Naive B cell (primary cell): ENCODE results near the gene HOGA1. TPM values are rescaled to one million over a fixed set of nuclear protein-coding genes. Genes with fewer than 3 reads are reported as not detected.
A peak's percentile ranks its signal among the peaks of the same experiment; 100 is the strongest.
"Not testable (repeated sequence)": the region's sequence is repeated elsewhere in the genome, so short reads cannot be mapped to it uniquely, and the experiment has no call there.

ENCODE experiments used
- ATAC-seq, 2 donors: fragments of 150-1000 bp; cut with Tn5 transposase; 2 replicates each; pipeline ENCODE4 v1.10.0; 2021; ENCODE audit warnings: low read depth in 2 of 2, mild to moderate bottlenecking in 2 of 2, moderate library complexity in 2 of 2
- DNase-seq: peaks from one replicate; pipeline ENCODE4 v3.0.0; 2022
- H3K27ac Mint-ChIP-seq, 6 donors: one replicate each; pipeline ENCODE4 v1.8.0; 2020 to 2022; ENCODE audit warnings: mild to moderate bottlenecking in 6 of 6, mixed read lengths in 6 of 6, moderate library complexity in 5 of 6, inconsistent platforms in 2 of 6
- H3K27me3 Mint-ChIP-seq, 3 donors: one replicate each; pipeline ENCODE4 v1.8.0; 2021 to 2022; ENCODE audit warnings: mixed read lengths in 3 of 3, mild to moderate bottlenecking in 1 of 3
- H3K36me3 Mint-ChIP-seq, 2 donors: one replicate each; pipeline ENCODE4 v1.8.0; 2020 to 2022; ENCODE audit warnings: mixed read lengths in 2 of 2, inconsistent platforms in 1 of 2, mild to moderate bottlenecking in 1 of 2
- H3K4me1 Mint-ChIP-seq, 3 donors: one replicate each; pipeline ENCODE4 v1.8.0; 2020 to 2022; ENCODE audit warnings: mixed read lengths in 3 of 3, inconsistent platforms in 1 of 3, mild to moderate bottlenecking in 1 of 3, moderate library complexity in 1 of 3
- H3K4me3 Mint-ChIP-seq, 8 donors: one replicate each; pipeline ENCODE4 v1.8.0; 2020 to 2022; ENCODE audit warnings: mild to moderate bottlenecking in 8 of 8, mixed read lengths in 8 of 8, moderate library complexity in 8 of 8, inconsistent platforms in 2 of 8
- H3K9me3 Mint-ChIP-seq, 7 donors: one replicate each; pipeline ENCODE4 v1.8.0; 2020 to 2022; ENCODE audit warnings: mixed read lengths in 7 of 7, mild to moderate bottlenecking in 5 of 7, inconsistent platforms in 2 of 7, moderate library complexity in 1 of 7
- polyA plus RNA-seq, 6 donors: library from polyadenylated mRNA; unstranded; fragments of 300-500 nt; fragmentation: Illumina TruSeq; gene quantifications; one replicate each; pipeline ENCODE4 v1.2.3, GENCODE V29; 2021; ENCODE audit warnings: low read depth in 6 of 6

Gene HOGA1
- polyA plus RNA-seq, 6 donors from 2014 or later, result not detected

DNA sequence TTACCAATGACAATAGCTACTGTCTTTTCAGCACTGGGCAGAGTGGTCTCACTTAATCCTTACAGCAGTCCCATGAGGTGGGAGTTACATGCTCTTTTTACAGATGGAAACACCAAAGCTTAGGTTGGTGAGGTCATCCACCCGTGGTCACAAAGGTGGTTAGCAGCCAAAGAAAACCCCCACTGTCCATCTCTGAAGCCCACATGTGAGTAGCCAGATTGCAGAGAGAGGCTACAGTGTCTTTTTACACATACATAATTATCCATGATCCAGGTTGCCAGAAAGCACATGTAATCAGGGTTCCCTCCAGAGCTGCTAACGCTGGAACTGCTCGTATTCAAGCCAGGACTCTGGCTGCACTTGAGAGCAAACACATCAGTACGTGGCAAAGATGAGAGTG lies 36.2 kb upstream of the HOGA1 start:
- Mint-ChIP-seq H3K4me1 (no peaks in the 10 kb centered on the region), H3K36me3 (no peaks in the 10 kb centered on the region), H3K27ac (no peak overlapping the region), H3K9me3 (no peaks in the 10 kb centered on the region), H3K27me3 (peaks cover 2 to 10% (median 8%) of the 10 kb centered on the region in 3 donors), H3K4me3 (peak overlapping the region in 1 of 8 donors; percentile 17)
- ATAC-seq, result no peak
- DNase-seq, result no peak

DNA sequence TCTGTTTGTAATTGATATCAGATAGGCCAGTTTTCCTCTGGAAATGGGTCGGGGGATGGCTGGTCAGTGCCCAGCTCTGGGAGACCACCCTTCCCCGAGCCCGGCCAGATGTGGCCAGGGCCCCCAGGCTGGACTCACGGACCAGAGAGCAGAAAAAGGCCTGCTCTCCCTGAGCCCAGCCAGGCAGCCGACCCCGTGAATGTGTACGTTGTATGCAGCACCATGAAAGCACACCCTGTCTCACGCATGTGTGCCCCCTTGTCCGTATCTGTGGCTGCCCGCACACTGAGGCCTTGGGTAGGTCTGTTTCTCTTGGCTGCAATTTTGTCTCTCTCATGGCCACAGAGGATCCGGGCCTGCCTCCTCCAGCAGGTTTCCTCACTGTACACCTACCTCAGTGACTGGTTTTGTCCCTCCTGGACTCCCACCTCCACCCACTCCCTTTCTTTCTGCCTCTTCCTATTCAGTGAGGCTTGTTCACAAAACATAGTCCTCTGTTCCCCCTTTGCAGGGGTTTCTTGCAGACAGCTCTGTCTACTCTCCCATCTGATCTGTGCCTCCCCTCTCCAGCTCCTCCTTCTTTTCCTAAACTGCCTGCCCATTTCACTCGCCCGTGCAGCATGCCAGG lies 35.2 kb upstream of the HOGA1 start:
- Mint-ChIP-seq H3K36me3 (no peaks in the 10 kb centered on the region), H3K9me3 (no peaks in the 10 kb centered on the region), H3K27ac (peak overlapping the region in 2 of 6 donors; percentile 21 to 67), H3K4me1 (no peaks in the 10 kb centered on the region), H3K27me3 (peaks cover 0 to 5% (median under 1%) of the 10 kb centered on the region in 3 donors), H3K4me3 (no peak overlapping the region)
- DNase-seq (no peak), ATAC-seq (no peak)

DNA sequence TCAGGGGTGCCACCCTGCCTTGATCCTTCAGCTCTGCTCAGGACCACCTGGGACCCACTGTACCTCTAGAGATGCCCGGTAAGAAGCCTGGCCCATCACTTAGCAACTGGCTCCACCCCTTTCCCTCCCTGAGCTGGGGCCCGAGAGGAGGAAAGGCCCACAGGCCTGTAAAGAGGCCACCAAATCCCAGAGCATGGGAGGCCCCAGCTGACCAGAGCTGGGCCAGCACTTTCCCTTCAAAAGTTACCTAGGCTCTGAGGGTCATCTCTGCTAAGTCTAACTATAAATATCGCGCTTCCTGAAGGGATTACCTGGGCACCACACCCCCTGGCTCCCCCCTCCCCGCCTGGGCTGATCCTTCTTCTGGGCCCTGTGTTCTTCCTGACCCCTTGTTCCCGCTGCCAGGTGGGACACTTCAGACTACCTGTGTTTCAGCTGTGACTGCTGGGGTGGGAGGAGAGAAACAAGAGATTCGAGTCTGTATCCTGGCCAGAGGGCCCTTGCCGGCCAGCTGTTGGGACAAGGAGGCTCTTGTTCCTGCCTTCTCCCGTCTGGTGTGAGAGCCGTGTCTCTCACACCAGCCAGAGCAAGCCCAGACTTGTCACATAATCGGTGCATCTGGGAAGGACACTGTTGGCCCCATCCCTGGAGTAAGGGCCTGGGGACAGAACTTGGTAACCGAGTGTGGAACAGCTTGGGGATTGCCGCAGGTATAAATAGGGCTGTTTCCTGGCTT lies 34.4 kb upstream of the HOGA1 start:
- no peak for DNase-seq
- Mint-ChIP-seq H3K36me3 (no peaks in the 10 kb centered on the region), H3K9me3 (peaks cover 0 to under 1% (median 0%) of the 10 kb centered on the region in 7 donors), H3K4me1 (no peaks in the 10 kb centered on the region), H3K4me3 (no peak overlapping the region), H3K27me3 (peaks cover 0 to 5% (median 0%) of the 10 kb centered on the region in 3 donors), H3K27ac (peak overlapping the region in 1 of 6 donors; percentile 38)
- no peak for ATAC-seq

DNA sequence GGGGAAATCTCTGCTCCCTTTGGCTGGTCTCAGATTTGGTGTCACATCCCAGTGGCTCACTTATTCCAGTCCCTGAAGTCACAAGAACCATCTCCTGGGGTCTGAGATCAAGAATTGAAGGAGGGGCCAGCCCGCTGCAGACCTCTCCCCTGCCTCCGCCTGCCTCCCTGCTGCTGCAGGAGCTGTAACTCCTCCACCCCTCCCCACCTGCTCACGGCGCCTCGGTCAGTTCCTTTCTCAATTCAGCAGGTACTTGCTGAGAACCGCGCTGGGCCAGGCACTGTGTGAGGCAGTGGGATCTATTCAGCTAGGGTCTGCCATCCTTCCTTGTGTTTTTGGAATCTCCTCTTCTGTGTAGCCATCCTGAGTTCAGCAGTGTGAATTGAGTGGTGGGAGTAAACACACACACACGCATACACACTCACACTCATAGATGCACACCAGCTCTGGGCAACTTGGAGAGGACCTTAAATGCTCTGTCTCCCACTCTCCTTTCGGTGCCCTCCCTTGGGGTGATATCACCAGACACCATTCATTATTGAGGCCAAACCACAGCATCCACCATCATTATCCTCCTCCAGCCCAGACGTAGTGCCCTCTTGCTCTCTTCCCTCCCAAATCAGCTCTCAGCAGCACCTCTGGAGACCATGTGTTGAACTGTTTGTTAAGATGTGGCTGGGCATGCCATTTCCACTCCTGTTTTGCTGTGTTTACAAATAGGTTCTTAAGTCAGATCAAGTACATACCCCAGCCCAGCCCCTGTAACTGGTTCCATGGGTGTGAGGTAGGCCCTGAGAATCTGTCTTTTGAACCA lies 33.6 kb upstream of the HOGA1 start:
- no peak for DNase-seq
- Mint-ChIP-seq H3K27ac (peak overlapping the region in 1 of 6 donors; percentile 8), H3K36me3 (no peaks in the 10 kb centered on the region), H3K9me3 (peaks cover 0 to 8% (median 4%) of the 10 kb centered on the region in 7 donors), H3K4me3 (no peak overlapping the region), H3K4me1 (no peaks in the 10 kb centered on the region), H3K27me3 (peaks cover 0 to 5% (median 0%) of the 10 kb centered on the region in 3 donors)
- ATAC-seq, result no peak

DNA sequence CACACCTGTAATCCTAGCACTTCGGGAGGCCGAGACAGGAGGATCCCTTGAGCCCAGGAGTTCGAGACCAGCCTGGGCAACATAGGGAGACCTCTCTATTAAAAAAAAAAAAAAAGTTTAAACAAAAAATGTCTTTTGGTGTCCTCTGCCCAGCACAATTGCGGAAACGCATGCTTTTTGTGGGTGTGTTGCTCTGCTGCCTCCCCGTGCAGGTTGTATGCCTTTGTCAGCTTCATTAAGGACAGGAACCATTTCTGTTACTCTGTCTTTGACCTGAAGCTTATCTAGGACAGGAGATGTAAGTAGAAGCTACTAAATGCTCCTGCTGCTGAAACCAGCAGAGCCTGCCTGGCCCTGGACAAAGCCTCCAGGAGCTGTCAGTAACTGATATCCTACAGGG lies 32.9 kb upstream of the HOGA1 start:
- Mint-ChIP-seq H3K27me3 (peaks cover 0 to 5% (median 0%) of the 10 kb centered on the region in 3 donors), H3K27ac (no peak overlapping the region), H3K4me3 (no peak overlapping the region), H3K36me3 (peaks cover 0 to 4% of the 10 kb centered on the region in 2 donors), H3K4me1 (no peaks in the 10 kb centered on the region), H3K9me3 (peaks cover 0 to 15% (median 5%) of the 10 kb centered on the region in 7 donors)
- no peak for DNase-seq
- no peak for ATAC-seq

GRCh38 chr10:97553575-97554031 lies 30.6 kb upstream of the HOGA1 start:
- ATAC-seq, result peak; percentile 74 to 78
- peaks cover 0 to 15% (median 8%) of the 10 kb centered on the region in 7 donors for H3K9me3 Mint-ChIP-seq
- DNase-seq, result peak; percentile 39
- peaks cover 0 to 4% of the 10 kb centered on the region in 2 donors for H3K36me3 Mint-ChIP-seq
- no peaks in the 10 kb centered on the region for H3K4me1 Mint-ChIP-seq
- no peak overlapping the region for H3K4me3 Mint-ChIP-seq
- no peak overlapping the region for H3K27ac Mint-ChIP-seq
- no peaks in the 10 kb centered on the region for H3K27me3 Mint-ChIP-seq

DNA sequence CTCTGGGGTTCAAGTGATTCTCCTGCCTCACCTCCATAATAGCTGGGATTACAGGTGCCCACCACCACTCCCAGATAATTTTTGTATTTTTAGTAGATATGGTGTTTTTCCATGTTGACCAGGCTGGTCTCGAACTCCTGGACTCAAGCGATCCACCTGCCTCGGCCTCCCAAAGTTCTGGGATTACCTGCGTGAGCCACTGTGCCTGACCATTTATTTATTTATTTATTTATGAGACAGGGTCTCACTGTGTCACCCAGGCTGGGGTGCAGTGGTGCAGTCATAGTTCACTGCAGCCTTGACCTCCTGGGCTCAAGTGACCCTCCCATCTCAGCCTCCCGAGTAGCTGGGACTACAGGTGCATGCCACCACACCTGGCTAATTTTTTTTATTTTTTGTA lies 29.9 kb upstream of the HOGA1 start:
- H3K27me3 Mint-ChIP-seq, ATAC-seq, H3K4me1 Mint-ChIP-seq, H3K4me3 Mint-ChIP-seq, H3K36me3 Mint-ChIP-seq, H3K27ac Mint-ChIP-seq, DNase-seq: not testable (repeated sequence)
- peaks cover 0 to 15% (median 8%) of the 10 kb centered on the region in 7 donors for H3K9me3 Mint-ChIP-seq

DNA sequence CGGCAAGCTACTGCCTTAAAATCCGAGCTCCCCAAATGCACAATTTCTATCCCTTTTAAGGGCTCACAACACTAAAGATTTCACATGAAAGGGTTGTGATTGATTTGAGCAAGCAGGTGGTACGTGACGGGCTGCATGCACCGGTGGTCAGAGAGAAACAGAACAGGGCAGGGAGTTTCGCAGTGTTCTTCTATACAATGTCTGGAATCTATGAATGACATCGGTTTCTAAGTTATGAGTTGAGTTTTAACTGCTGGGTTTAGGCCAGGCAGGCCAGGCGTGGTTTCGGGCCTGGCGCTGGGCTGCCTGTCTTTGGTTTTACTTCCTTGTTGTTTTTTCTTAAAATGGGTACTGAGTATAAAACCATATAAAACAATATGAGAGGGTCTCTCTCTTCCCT lies 28.6 kb upstream of the HOGA1 start:
- not testable (repeated sequence) for ATAC-seq, H3K4me3 Mint-ChIP-seq, H3K27ac Mint-ChIP-seq, H3K36me3 Mint-ChIP-seq, H3K27me3 Mint-ChIP-seq, H3K4me1 Mint-ChIP-seq, DNase-seq
- peaks cover 0 to 15% (median 8%) of the 10 kb centered on the region in 7 donors for H3K9me3 Mint-ChIP-seq

DNA sequence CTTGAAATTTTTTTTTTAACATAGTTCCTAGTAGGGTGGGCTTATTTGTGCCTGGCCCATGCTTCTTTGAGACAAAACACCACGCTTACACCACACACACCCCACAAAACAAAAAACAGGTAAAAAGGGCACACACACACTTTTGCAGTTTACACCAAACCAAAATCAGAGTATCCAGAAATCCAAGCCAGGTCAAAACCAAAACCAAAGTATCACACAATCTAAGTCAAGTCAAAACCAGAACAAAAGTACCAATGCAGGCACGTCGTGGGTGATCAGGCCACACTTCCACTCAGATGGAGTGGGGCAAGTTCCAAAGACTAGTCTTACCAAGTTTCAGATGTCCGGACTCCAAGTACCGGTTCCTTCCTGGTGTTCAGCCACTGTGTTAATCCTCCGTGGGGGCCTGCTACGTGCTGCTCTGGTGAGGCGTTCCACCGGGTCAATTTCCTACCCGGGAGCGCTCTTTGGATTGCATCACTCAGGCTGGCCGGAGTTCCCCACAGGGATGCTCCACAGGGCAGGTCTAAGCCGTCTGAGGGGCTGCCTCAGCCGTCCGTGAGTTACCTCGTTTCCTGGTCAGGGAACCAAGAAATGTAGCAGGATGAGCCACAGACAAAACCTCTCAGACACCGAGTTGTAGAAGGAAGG lies 23.3 kb upstream of the HOGA1 start:
- H3K27me3 Mint-ChIP-seq, H3K27ac Mint-ChIP-seq, ATAC-seq, H3K36me3 Mint-ChIP-seq, DNase-seq, H3K9me3 Mint-ChIP-seq, H3K4me1 Mint-ChIP-seq, H3K4me3 Mint-ChIP-seq: not testable (repeated sequence)

GRCh38 chr10:97561386-97562077 lies 22.7 kb upstream of the HOGA1 start:
- H3K4me3 Mint-ChIP-seq, result peak overlapping the region in 1 of 8 donors; percentile 71
- H3K27me3 Mint-ChIP-seq, H3K27ac Mint-ChIP-seq, ATAC-seq, H3K4me1 Mint-ChIP-seq, H3K9me3 Mint-ChIP-seq, H3K36me3 Mint-ChIP-seq, DNase-seq: not testable (repeated sequence)

GRCh38 chr10:97562329-97562728 lies 21.9 kb upstream of the HOGA1 start:
- H3K27me3 Mint-ChIP-seq, H3K27ac Mint-ChIP-seq, H3K36me3 Mint-ChIP-seq, ATAC-seq, H3K4me1 Mint-ChIP-seq, H3K9me3 Mint-ChIP-seq, DNase-seq, H3K4me3 Mint-ChIP-seq: not testable (repeated sequence)

DNA sequence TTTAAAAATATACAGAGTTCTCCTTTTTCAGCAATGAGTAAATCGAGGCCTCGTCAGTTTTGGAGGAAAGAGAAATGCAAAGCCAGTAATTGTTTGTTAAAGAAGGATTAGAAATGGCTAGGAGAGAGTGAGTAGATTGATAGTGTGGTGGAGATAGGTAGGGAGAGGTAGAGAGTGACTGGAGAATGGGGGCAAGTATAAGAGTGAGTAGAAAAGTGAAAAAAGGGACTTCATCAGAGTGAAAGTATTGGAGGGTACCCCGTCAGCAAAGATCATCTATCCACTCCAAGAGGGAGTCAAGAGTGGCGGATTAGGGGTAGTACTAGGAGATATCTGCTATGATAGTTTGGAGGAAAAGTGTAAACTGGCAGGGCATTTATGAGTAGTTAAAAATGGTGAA lies 20.9 kb upstream of the HOGA1 start:
- Mint-ChIP-seq H3K9me3 (peaks cover 0 to 4% (median 0%) of the 10 kb centered on the region in 7 donors), H3K27ac (no peak overlapping the region), H3K4me3 (no peak overlapping the region), H3K4me1 (no peaks in the 10 kb centered on the region), H3K27me3 (no peaks in the 10 kb centered on the region), H3K36me3 (no peaks in the 10 kb centered on the region)
- ATAC-seq (no peak), DNase-seq (no peak)

DNA sequence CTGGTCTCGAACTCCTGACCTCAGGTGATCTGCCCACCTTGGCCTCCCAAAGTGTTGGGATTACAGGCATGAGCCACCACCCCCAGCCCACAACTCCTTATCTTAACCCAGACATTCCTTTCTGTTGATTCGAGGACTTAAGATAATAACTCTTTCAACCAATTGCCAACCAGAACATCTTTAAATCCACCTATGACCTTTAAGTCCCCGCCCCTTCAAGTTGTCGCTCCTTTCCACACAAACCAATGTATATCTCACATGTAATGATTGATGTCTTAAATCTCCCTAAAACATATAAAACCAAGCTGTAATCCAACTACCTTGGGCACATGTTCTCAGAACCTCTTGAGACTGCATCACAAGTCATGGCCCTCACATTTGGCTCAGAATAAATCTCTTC lies 19.4 kb upstream of the HOGA1 start:
- H3K4me3 Mint-ChIP-seq, result no peak overlapping the region
- H3K27ac Mint-ChIP-seq, result no peak overlapping the region
- DNase-seq (no peak), ATAC-seq (no peak)
- no peaks in the 10 kb centered on the region for H3K36me3 Mint-ChIP-seq
- H3K9me3 Mint-ChIP-seq, result peaks cover 0 to 4% (median 0%) of the 10 kb centered on the region in 7 donors
- H3K4me1 Mint-ChIP-seq, result no peaks in the 10 kb centered on the region
- no peaks in the 10 kb centered on the region for H3K27me3 Mint-ChIP-seq
